ENCODE data around the gene MLF1.
"Not testable (repeated sequence)": the region's sequence is repeated elsewhere in the genome, so short reads cannot be mapped to it uniquely, and the experiment has no call there.

Gene MLF1, protein sequence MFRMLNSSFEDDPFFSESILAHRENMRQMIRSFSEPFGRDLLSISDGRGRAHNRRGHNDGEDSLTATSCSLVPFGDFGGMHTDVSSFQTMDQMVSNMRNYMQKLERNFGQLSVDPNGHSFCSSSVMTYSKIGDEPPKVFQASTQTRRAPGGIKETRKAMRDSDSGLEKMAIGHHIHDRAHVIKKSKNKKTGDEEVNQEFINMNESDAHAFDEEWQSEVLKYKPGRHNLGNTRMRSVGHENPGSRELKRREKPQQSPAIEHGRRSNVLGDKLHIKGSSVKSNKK

DNA sequence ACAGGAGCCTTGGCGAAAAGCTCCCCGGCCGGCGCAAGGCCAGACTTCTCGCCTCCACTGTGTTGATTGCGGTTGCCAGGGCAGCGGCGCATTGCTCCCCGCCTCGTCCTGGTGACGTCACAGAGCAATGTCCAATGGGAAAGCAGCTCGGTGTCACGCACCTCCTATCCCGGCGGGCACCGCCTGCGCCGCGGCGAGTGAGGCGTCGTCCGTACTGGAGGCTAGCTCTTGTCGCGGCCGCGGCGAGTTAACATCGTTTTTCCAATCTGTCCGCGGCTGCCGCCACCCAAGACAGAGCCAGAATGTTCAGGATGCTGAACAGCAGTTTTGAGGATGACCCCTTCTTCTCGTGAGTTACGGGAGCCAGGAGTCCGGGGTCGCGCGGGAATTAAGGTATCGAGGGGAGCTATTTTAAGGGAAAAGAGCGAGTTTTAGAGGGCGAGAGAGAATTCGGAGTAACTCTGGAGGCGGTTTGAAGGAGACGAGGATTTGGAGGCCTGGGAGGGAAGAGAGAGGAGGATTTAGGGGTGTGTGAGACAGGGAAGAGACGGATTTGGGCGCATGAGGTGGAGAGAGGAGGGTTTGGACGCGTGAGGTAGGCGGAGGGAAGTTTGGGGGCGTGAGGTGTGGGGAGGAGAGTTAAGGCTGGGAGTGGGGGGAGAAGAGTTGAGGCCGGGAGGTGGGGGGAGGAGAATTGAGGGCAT is at the start of gene MLF1:
MLF1 (plus strand) TSS at position 196 of the 704 bp plus-strand sequence; CDS start at position 303, 107 bp downstream.
- DNase-seq = peak; percentile 89

DNA sequence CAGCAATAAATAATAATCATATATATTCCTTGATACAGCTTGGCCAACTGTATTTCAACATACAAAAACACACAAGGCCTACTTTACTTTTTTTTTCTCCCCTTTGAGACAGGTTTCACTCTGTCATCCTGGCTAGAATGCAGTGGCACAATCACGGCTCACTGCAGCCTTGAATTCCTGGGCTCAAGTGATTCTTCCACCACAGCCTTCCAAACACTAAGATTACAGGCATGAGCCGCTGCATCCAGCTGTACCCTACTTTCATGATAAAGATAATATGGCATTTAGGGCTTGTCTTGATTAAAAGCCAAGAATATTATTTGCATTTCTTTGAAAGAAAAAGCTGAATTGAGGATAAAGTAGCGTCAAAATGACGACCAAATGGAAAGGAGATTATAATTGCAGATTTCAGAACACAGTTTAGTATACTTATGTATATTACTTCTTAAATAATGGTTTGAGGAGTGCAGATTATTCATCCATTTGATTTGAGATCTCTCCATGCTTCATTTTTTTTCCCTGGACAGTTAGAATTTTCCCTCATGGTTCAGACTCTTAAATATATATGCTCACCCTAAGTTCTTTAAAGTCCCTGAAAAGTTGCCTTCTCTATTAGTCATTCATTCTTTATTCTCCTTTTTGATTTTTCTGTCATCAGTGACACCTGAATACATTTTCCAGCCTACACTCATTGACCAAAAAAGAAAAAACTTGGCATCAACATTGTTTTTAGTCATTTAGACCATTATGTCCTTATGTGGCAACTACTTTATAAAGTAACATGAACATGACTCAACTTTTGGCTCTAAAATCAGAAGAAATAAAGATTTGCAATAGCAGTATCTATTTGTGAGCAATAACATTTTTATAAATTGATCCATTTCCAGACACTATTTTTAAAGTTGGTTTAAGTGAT is 48.5 kb upstream of the MLF1 start:
- DNase-seq = peak; percentile 8

DNA sequence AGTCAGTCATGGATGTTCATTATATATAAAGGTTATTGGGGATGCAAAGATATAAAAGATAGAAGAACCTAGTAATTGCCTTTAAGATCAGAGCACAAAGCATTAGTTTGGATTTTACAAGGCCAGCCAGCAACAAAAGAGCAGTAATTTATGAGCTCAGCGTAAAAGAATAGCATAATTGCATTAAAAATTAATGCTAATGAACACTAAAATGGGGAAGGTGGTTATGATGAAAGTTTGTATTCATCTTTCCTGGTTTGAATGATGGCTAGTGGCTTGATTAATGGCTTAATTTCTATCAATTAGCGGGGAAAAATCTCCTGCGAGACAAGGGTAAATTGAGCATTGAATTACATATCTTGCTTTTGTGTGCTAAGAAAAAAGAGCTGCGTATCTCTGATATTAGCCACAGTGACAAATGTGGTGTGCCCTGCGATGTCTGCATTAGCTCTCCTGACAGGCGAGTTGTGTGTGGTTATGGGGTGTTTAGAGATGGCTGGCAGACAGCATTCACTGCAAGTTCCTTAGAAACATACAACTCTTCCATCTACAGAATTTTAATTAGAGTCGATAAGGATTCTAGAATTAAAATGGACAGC is 42.8 kb upstream of the MLF1 start:
- DNase-seq = no peak

DNA sequence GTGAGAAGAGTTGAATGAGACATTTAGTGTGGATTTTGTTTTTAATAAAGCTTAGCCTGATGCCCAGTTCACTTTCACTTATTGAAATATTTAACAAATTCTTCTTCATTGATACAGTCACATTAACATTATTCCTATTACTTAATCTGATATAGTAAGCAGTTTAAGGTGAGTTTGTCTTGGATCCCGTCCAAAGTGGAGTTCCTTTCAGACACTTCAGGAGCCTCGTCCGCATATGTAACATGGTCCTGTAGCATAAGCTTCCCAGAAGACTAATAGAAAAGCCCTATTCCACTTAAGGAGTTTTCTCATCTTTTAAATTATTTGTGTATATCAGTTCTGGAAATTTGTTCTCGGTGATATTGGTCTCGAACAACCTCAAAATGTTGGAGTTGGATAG is 39.7 kb upstream of the MLF1 start:
- DNase-seq = no peak

DNA sequence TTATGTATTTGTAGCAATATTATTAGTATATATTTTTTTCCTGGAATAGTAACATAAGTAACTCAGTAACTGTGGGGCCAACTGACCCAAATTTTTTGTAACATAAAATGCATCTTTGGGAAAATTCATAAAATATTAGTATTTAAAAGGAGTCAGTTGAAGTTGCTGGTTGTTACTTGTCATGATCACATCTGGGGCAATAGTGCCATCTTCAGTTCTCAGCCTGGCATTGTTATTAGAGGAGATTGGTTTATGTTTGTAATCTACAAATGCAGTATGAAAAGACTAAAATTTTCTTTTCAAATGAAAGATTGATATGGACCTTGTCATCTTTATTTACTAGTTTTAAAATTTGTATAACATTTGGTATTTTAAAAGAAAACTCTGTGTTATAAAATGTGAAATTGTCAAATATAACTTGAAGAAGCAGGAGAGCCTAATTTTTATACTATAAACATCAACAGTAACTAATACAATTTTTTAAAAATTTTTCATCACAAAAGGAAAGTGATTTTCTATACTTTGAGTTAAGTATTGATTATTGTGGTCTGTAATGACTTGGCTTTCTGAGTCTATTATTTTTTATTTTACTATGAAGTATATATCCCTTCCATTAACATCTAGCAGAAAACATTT is 38.8 kb upstream of the MLF1 start:
- peak; percentile 33 for DNase-seq

DNA sequence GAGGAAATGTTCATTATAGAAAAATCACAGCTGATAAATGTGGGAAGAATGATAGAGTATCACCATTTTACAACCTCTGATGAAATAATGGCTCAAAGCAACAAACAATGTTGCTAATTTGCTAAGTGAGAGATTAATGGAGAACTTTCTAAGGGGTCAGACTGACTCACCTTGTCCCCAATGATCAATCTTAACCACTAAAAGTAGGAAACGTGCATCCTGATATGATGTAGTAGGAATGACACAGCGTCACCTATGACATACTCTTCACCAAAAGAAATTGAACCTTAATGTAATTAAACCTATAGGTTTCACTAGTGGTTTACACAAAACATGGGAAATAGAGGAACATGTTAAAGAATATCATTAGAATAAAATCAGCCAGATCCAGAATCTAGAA is 35.1 kb upstream of the MLF1 start:
- DNase-seq = no peak

DNA sequence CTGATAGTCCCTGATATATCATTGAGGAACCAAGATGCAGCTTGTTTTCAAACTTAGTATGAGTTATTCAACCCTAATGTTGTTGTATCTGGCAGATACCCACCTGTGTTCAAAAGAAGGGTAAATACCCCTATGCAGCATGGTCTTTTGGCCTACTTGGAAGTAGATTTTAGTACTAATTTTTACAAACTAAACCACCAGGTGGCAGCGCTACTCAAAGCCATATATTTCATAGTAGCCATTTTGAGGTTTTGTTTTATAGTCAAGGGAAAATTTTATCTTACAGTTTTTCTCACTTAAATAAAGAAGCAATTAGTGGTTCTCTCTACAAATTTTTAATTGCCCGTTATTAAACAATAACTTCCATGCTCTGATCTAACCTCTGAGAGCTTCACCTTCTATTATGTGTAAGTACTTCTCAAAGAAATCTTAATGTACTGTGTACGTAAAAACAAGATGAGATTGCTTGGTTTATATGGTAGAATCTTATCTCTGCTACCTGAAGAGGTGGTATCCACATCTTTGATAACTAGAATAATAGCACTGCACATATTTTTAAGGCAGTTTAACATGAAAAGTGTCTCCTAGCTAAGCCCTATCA is 31.5 kb upstream of the MLF1 start:
- peak; percentile 55 for DNase-seq

DNA sequence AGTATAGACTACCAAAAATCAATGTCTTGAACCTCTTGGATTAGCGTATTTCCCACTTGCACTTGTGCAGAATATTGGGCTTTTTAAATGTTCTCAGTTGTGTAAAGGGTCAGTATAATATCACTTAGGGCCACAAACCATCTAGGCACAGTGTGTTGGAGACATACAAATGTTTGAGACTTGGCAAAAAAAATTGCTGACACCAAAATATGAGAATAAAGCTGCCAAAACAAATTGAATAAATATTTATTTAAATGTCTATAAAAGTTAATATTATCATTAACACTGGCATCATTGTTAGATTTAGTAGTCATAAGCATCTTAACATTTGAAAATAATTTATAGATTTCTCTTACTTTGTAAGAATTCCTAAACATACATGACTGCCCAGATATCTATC is 30.9 kb upstream of the MLF1 start:
- no peak for DNase-seq

DNA sequence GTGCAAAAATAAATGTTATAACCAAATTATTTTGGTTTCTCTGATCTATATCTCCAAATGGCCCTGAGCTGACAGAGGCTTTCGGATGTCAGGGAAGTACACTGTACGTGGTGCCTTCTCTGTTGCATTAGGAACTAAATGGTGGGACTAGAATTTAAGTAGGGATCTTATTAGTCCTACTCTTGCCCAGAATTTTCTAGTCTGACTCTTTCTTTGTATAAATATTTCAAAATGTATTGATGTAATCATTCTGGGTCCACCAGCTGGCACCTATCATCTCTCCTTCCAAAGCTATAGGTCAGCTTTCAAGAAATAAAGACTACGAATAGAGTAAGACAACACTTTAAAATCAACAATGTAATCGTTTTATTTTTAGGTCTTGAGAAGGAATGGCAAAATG is 22.3 kb upstream of the MLF1 start:
- no peak for DNase-seq

DNA sequence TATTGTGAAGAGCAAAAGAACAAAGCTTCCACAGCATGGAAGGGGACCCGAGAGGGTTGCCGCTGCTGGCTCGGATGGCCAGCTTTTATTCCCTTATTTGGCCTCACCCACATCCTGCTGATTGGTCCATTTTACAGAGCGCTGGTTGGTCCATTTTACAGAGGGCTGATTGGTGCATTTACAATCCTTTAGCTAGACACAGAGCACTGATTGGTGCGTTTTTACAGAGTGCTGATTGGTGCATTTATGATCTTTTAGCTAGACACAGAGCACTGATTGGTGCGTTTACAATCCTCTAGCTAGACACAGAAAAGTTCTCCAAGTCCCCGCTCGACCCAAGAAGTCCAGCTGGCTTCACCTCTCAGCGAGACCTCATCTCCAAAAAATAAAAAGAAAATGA is 21.1 kb upstream of the MLF1 start:
- not testable (repeated sequence) for DNase-seq

DNA sequence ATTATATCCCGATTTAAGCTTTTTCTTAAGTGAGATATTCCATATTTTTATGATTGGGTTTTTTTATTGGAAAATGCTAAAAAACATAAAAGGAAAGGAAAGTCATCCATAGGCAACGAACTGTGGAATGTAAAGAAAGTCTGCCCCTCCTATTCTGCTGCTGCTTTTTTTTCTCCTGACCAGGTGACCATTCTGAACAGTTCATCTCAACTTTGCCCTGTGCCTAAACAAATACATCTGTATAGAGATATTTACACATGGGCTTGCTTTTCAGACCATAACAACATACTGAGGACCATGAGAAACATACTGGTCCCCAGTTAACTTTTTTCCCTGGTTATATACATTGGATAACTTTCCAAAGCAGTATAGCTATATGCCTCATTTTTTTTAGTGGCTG is 18.9 kb upstream of the MLF1 start:
- DNase-seq = no peak

DNA sequence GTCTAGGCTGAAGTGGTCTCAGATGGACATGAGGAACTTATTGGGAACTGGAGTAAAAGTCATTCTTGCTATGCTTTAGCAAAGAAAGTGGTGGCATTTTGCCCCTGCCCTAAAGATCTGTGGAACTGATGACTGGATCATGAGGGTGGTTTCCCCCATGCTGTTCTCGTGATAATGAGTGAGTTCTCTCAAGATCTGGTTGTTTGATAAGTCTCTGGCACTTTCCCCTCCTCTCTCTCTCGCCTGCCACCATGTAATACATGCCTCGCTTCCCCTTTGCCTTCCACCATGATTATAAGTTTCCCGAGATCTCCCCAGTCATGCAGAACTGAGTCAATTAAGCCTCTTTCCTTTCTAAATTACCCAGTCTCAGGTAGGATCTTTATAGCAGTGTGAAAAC is 11.5 kb upstream of the MLF1 start:
- no peak for DNase-seq

DNA sequence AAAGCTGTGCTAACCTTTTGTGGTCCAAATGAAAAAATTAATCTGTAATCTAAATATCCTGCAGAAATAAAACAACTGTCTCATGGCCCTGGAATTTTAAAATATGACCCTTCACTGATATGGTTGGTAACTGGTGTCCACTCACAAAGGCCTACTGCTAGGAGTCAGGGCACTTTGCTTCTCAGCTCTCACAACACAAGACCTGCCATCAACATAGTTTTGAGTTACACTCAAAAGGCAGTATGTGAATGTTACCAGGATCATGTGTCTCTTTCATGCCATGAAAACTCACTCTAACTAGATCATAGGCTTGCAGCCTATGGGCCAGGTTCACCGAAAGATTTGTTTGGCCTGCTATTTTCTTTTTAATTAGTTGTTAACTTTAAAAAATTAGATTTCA is 10.0 kb upstream of the MLF1 start:
- no peak for DNase-seq

DNA sequence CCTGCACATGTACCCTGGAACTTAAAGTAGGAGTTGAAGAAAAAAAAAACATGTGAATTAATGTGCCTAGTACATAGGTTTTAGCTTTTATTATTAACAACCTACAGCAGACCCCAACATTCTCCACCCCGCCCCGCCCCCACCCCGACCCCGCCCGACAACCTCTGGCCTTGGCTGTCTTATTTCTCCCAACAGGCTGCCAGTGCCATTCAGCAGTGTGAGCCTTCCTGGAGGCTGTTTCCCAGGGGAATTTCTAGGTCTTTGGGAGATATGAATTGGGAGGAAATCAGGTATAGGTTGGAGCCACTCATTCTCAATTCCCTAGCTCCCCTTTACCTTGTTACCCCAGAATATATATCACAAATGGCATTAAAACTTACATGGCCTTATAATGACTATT is 8.3 kb upstream of the MLF1 start:
- no peak for DNase-seq

DNA sequence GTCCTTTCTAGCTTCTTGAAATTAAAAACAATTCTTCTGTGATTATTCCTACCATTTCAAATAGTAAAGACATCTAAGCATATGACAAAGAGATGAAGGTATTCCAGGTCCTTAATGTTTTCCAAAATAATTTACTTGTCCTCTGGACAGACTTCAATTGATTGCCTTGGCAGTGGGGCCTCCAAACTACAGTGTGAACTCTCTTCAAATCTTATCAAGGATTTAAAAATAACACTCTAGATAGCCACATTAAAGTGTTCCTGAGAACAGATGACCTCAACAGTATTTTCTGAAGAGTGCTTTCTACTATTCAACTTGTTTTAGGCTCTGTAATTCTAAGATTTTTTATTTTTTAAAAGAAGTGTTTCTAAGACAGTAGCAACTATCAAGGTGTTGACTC is 7.9 kb upstream of the MLF1 start:
- no peak for DNase-seq

DNA sequence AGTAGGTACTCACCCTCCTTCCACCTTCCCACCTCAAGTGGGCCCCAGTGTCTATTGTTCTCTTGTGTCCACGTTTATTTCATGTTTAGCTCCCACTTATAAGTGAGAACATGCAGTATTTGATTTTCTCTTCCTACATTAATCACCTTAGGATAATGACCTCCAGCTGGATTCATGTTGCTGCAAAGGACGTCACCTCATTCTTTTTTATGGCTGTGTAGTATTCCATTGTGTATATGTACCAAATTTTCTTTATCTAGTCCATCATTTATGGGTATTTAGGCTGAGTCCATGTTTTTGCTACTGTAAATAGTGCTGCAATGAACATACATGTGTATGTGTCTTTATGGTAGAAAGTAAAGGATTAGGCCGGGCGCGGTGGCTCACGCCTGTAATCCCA is 5.9 kb upstream of the MLF1 start:
- no peak for DNase-seq

DNA sequence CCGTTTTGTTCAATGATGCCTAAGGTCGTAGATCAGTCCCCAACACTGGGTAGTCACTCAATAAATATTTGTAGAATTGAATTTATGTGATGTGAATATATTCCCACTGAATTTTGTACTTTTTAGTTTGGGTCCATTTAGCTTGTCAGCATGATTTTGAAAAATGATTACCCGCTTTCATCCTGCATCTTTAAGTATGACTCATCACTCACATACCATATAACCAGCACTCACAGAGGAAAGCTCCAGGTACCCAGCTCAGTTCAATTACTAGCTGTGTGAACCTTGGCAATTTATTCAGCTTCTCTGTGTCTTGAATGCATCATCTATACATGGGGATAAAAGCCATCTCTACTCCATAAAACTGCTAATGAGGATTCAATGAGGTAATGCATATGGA is 2.2 kb upstream of the MLF1 start:
- no peak for DNase-seq

DNA sequence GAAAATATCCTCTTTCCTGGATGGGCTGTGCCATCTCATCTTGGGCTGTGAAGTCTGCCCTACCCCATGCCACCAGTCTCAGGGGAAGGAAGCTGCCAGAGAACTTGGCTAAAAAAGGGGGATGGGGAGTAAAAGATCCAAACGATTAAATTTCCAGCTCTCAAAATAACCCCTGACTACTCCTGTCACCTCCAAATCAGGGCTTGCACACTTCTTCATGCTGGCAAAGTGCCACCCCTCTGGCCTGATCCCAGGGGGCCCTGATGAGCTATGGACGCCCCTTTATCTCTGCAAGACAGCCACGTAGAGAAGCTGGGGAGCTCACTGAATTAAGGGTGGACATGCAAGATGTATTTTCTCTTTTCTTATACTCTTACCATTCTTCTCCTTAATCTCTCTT is 1.2 kb upstream of the MLF1 start:
- DNase-seq = no peak

DNA sequence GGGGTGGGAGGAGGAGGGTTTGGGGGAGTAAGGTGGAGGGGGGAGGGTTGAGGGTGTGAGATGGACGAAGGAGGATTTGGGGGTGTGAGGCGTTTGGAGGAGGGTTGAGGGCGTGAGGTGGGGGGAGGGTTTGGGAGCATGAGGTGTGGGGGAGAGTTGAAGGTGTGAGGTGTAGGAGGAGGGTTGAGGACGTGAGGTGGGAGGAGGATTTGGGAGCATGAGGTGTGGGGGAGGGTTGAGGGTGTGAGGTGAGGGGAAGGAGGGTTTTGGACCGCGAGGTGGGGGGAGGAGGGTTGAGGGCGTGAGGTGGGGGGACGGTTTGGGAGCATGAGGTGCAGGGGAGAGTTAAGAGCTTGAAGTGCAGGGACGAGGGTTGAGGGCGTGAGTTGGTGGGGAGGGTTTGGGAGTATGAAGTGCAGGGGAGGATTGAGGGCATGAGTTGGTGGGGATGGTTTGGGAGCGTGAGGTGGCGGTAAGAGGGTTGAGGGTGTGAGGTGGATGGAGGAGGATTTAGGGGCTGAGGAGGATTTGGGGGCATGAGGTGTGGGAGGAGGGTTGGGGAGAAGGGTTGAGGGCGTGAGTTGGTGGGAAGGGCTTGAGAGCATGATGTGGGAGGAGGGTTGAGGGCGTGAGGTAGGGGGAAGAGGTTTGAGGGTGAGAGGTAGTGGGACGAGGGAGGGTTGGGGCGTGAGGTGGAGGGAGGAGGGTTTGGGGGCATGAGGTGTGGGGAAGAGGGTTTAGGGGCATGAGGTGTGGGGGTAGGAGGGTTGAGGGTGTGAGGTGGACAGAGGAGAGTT is 1.2 kb downstream of the MLF1 start:
- DNase-seq = no peak

DNA sequence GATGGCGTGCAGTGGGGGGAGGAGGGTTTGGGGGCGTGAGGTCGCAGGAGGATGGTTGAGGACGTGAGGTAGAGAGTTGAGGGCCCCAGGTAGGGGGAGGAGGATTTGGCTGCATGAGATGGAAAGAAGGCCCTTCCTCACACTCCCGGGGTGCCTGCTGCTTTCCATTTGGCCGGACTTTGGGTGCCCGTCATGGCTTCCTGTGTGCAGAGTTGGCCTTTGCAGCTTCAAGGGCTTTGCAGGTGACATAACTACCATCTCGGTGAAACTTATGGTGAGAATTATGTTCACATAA is 1.7 kb downstream of the MLF1 start:
- DNase-seq = no peak

DNA sequence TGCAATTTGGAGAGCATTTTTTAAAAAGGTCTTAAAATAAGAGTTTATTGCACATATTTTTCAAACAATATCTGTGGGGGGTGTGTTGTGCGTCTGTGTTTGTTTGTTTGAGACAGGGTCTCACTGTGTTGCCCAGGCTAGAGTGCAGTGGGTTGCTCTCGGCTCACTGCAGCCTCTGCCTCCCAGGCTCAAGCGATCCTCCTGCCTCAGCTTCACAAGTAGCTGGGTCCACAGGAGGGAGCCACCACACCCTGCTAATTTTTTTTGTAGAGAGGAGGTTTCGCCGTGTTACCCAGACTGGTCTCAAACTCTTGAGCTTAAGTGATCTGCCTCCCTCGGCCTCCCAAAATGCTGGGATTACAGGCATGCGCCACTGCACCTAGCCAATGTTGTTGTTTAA is 2.7 kb downstream of the MLF1 start:
- DNase-seq = no peak

DNA sequence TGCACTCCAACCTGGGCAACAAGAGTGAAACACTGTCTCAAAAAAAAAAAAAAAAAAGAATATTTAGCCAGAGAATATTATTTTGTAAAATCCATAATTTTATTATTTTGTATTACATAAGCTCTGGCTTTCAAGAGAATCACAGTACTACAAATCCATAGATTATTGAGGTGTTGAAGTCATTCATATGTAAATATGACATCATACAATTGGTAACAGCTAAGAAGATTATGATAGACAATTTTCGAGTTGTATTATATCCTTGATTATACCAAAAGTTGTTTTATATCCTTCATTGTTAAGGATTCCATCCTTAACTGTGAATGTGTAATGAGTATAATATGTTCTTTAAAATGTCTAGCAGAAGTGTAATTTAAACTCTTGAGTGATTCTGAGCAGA is 3.7 kb downstream of the MLF1 start:
- DNase-seq = no peak
